Nephron progenitor cell (in vitro differentiated cells): ENCODE results near the gene PTPRD.

Experiments used
- DNase-seq: peaks from one replicate; pipeline ENCODE4 v3.0.0; 2021
- H3K27ac Mint-ChIP-seq: 2 replicates; pipeline ENCODE4 v1.8.0; 2021; ENCODE audit warnings: mild to moderate bottlenecking, moderate library complexity, mixed read lengths
- H3K27me3 Mint-ChIP-seq: 2 replicates; pipeline ENCODE4 v1.8.0; 2021; ENCODE audit warnings: mild to moderate bottlenecking, low read depth, mixed read lengths; ENCODE audit not compliant: poor library complexity
- H3K36me3 Mint-ChIP-seq: 2 replicates; pipeline ENCODE4 v1.8.0; 2021; ENCODE audit warnings: low read depth, mixed read lengths
- H3K4me1 Mint-ChIP-seq: 2 replicates; pipeline ENCODE4 v1.8.0; 2021; ENCODE audit warnings: mixed read lengths
- H3K4me3 Mint-ChIP-seq: 2 replicates; pipeline ENCODE4 v1.8.0; 2021; ENCODE audit warnings: mild to moderate bottlenecking, moderate library complexity, mixed read lengths
- H3K9me3 Mint-ChIP-seq: 2 replicates; pipeline ENCODE4 v1.8.0; 2021; ENCODE audit warnings: mild to moderate bottlenecking, moderate library complexity, mixed read lengths
- CTCF ChIP-seq: fragments of 200-600 bp; sonication (generic); IDR thresholded peaks from 2 replicates; pipeline ENCODE4 v1.5.0; 2021; ENCODE audit warnings: antibody characterized with exemption

The PTPRD gene

DNA sequence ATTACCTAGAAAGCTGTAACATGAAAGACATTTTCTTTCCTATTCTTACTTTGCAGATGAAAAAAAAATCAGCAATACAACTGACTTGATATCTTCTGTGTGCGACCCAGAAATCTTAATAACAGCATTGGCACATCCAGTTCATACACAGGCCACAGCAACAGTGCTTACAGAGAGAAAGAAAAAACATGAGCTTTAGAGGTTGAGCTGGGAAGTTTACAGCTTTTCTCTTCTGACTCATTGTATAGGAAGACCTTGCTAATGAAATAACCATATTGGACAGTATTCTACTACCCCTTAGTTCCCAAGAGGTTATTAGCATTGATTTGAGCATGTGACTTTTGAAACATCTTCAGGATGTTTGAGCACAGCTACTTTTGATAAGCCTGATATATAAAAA, 1779.8 kb downstream of the PTPRD start:
- Mint-ChIP-seq H3K9me3 (peaks cover 7% of the 10 kb centered on the region), H3K4me1 (peaks cover 12% of the 10 kb centered on the region), H3K4me3 (no peak overlapping the region), H3K36me3 (peaks cover 22% of the 10 kb centered on the region), H3K27me3 (no peaks in the 10 kb centered on the region), H3K27ac (peak overlapping the region; percentile 76)
- no peak for DNase-seq
- TF ChIP-seq CTCF = no peak

- Mint-ChIP-seq H3K27me3 (no peaks in the 10 kb centered on the region), H3K4me3 (no peak overlapping the region), H3K27ac (peak overlapping the region; percentile 76), H3K36me3 (peaks cover 16% of the 10 kb centered on the region), H3K9me3 (peaks cover 4% of the 10 kb centered on the region), H3K4me1 (peaks cover 12% of the 10 kb centered on the region)
- no peak for DNase-seq
- TF ChIP-seq CTCF = no peak
These were observed 1780.4 kb downstream of the PTPRD start for GRCh38 chr9:8832386-8832785.

GRCh38 chr9:8831568-8831967, 1781.2 kb downstream of the PTPRD start:
- Mint-ChIP-seq H3K36me3 (peaks cover 14% of the 10 kb centered on the region), H3K4me1 (peaks cover 17% of the 10 kb centered on the region), H3K4me3 (no peak overlapping the region), H3K27me3 (no peaks in the 10 kb centered on the region), H3K9me3 (no peaks in the 10 kb centered on the region), H3K27ac (peak overlapping the region; percentile 74)
- no peak for TF ChIP-seq CTCF
- no peak for DNase-seq

DNA sequence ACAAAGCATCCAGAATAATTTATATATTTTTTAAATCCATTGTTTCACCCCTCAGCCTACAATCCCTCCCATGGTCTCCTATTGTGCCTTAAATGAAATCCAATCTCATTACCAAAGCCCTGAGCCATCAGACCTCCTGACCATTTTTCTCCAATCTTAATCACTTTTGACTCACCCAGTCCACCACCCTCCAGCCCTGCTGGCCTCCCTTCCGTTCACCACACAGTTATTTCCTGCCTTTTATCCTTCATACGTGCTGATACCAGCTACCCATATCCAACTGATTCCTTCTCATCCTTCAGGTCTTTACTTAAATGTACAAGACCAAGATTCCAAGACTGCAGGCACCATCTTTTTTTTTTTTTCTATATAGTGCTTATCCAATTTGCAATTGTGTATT, 1786.5 kb downstream of the PTPRD start:
- peak overlapping the region; percentile 3 for H3K27ac Mint-ChIP-seq
- no peak for TF ChIP-seq CTCF
- no peak for DNase-seq

DNA sequence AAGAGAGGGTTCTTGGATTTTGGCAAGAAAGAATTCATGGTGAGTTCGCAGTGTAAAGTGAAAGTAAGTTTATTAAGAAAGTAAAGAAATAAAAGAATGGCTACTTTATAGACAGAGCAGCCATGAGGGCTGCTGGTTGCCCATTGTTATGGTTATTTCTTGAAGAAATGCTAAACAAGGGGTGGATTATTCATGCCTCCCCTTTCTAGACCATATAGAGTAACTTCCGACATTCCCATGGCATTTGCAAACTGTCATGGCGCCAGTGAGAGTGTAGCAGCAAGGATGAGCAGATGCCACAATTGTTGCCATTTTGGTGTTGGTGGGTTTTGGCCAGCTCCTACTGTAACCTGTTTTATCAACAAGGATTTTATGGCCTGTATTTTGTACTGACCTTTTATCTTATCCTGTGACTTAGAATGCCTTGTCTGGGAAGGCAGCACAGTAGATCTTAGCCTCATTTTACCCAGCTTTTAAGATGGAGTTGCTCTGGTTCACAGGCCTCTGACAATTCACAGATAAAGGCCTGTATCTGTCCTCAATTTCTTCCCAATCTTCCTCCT, 1787.1 kb downstream of the PTPRD start:
- DNase-seq = no peak
- H3K36me3 Mint-ChIP-seq = peaks cover 35% of the 10 kb centered on the region
- peaks cover 6% of the 10 kb centered on the region for H3K27me3 Mint-ChIP-seq
- TF ChIP-seq CTCF = no peak
- peaks cover 13% of the 10 kb centered on the region for H3K4me1 Mint-ChIP-seq
- H3K4me3 Mint-ChIP-seq = no peak overlapping the region
- no peaks in the 10 kb centered on the region for H3K9me3 Mint-ChIP-seq
- no peak overlapping the region for H3K27ac Mint-ChIP-seq

More for the DNA sequence above, 1786.5 kb downstream of the PTPRD start:
- Mint-ChIP-seq H3K36me3 (peaks cover 35% of the 10 kb centered on the region), H3K27me3 (peaks cover 4% of the 10 kb centered on the region), H3K9me3 (no peaks in the 10 kb centered on the region), H3K4me1 (peaks cover 16% of the 10 kb centered on the region), H3K4me3 (no peak overlapping the region)

- no peak for TF ChIP-seq CTCF
- Mint-ChIP-seq H3K9me3 (no peaks in the 10 kb centered on the region), H3K4me3 (no peak overlapping the region), H3K4me1 (peaks cover 18% of the 10 kb centered on the region), H3K27me3 (peaks cover 6% of the 10 kb centered on the region), H3K36me3 (peaks cover 38% of the 10 kb centered on the region), H3K27ac (peak overlapping the region; percentile 40)
- no peak for DNase-seq
These were observed 1789.5 kb downstream of the PTPRD start for GRCh38 chr9:8823131-8823895.
